Effector CD8-positive, alpha-beta T cell (primary cell): Measurements from ENCODE around the gene ADAMTS6.

Experiments used
- DNase-seq: peaks from one replicate; lab custom pipeline; 2025; lab: John Stamatoyannopoulos, UW

Gene ADAMTS6

GRCh38 chr5:65149827-65150226 lies 331.9 kb downstream of the ADAMTS6 start:
- no peak for DNase-seq

DNA sequence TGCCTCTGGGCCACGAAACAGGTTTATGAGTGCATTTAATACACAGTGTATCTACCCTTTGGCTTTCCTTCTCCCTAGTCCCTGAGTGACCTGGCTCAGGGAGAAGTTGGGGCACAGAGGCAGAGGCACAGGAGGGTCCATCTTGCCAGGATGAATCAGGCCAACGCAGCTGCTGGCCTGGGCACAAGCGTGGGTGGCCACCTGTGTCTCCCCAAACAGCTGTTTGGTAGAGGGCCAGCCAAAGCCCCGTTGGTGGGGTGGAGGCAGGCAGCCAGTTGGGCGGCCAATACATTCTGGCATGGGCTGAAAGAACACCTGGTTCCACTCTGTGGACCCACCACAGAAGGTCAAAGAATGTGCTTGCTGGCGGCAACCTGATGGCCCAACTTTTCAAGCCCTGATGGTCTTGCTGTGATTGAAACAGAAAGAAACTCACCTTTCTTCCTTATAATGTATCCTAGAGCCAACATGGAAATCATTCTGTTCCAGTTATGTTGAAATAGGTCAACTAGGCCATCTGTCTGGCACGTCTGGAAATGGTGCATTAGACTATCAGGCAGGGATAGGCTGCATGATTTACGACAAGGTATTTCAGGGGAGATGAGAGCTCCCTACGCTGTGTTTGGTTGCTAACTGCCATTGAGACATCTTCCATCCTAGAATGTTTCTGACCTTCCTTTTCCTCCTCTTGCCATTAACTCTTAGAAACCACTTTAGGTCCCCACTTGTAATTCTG lies 337.4 kb downstream of the ADAMTS6 start:
- no peak for DNase-seq

GRCh38 chr5:65142511-65143011 lies 339.2 kb downstream of the ADAMTS6 start:
- no peak for DNase-seq

- DNase-seq: no peak
Observed at GRCh38 chr5:65142016-65142415, 339.7 kb downstream of the ADAMTS6 start.

- DNase-seq: no peak
Observed at GRCh38 chr5:65141493-65141892, 340.2 kb downstream of the ADAMTS6 start.

DNA sequence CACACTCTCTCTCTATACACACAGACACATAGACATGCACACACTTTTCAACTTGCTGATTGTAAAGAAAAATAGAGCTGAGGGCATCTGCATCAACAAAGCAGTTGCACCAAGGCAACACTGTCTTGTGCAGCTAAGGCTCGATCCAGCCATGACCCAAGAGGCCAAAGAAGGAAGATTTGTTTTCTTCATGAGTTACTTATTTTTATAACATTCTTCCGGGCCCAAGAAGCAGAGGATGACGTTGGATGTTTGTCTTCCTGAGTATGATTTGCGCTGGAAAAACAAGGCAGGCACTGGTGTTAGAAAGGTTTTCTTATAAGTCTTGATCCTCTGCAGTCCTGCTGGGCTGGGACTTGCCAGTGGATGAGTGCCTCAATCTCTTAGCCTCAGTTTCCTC lies 344.1 kb downstream of the ADAMTS6 start:
- DNase-seq: no peak

DNA sequence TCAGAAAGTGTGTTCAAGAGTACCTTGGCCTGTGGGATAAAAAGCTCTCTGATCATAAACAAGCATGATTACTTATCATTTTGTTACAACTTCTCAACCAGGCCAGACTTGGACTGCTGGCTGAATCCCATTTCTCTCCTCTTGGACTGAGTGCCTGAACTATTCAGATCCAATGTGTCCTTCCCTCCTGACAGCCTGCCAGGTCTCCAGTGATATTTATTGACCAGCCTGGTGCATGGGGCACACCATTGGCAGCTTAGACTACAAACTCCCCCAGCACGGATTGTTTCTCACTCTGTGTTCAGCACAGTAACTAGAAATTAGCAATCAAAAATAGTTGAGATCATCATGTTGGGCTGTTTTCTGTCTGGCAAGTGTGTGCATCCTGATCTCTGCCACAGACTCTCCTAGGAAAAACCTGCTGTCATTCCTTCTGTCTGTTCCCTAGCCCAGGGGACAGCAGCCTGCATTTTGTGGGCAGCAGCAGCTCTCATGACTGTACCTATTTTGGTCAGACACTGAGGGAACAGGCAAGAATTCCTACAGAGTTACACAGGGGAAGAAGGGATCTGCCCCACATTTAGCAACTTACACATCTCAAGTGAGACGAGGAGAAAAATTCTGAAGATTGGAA lies 348.1 kb downstream of the ADAMTS6 start:
- DNase-seq: no peak

DNA sequence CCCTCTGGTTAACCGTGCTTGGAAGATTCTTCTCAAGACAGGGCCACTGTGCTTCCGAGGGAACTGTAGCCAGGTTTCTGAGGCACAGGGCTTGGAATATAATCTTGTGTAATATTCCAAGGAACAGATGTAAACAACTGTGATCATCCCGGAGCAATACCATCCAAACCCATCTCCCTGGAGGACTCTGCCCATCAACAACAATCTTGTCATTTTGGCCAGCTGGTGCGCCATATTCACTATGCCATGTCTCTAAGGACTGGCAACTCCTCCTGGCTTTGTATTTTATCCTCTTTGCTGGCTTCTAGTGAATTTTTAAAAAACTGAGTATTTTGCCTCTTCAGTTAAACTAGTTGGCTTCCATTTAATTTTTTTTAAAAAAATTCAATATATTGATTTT lies 349.3 kb downstream of the ADAMTS6 start:
- DNase-seq: no peak

GRCh38 chr5:65128226-65128625 lies 353.5 kb downstream of the ADAMTS6 start:
- DNase-seq: no peak

GRCh38 chr5:65127161-65127901 lies 354.4 kb downstream of the ADAMTS6 start:
- no peak for DNase-seq

- DNase-seq: no peak
Observed at GRCh38 chr5:65126542-65127069, 355.1 kb downstream of the ADAMTS6 start.

DNA sequence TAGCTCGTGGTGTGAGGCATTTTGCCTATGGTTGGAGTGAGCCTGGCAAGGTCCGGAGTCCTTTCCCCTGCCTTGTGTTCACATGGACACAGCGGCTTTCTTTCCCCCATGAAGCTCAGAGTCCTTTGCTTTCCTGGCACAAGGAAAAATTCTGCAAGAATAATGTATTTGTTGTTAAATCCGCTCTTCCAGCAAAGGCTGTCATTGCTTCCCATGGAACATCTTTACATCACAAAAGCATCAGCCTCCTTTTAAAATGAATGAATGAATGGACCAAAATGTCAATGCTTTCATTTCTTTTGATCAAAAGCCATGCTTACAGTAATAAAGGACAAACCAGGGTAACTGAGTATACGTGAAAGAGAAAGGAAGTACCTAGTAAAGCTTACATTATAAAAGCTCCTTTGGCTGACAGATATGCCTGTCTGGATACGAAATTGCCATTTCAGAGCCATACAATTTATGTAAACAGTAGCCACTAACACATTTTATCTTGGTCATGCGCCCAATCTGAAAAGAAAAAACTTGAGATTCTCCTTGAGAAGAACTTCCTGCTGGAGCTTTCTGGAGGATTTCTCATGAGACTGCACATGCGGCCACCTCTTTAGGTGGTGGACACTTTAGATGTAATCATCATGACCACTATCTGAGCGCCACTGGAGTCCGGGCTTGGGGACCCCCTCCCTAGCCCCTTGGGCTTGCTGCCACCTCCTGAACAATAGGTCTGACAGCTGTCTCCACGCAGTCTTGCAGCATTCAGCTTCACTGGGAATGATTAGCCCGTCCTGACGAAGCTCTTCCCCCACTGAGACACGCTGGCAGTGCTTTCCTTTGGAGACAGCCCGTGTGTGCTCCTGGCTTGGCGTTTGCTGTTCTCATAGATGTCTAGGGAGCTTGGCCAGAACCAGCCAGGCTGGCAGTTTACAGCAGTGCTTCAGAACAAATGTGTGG lies 355.9 kb downstream of the ADAMTS6 start:
- DNase-seq: no peak

GRCh38 chr5:65121880-65122436 lies 359.8 kb downstream of the ADAMTS6 start:
- no peak for DNase-seq

DNA sequence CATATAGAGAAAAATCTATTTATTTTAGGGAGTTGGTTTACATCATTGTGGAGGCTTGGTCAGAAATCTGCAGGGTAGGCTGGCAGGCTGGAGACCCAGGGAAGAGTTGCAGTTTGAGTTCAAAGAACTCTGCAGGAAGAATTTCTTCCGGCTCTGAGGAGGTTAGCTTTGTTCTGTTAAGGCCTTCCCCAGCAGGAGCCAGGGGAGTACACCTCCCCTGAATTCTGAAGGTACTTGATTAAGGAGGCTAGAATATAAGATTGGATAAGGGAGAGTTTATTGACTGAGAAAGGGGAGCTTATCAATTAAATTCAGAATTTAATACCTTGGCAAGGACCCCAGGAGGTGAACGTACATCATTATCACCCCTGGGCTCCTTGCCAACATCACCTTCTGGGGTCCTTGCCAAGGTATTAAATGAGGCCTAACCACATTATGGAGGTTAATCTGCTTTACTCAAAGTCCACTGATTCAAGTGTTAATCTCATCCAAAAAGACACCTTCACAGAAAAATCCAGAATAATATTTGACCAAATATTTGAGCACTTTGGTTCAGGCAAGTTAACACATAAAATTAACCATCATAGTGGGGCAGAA lies 361.3 kb downstream of the ADAMTS6 start:
- DNase-seq: no peak

DNA sequence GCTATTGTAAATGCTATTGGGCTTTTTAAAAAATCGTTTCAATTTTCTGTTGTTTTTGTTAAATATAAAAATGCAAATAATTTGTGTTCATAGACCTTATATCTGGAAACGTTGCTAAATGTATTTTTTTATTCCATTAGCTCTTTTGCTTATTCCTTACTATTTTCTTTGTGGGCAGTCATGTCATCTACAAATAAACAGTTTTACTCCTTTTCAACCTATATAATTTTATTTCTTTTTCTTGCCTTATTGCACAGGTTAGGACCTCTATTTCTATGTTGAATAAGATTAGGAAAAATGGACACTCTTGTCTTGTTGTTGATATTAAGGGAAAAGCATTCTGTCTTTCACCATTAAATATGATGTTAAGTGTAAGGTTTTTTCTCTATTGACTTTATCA lies 364.2 kb downstream of the ADAMTS6 start:
- no peak for DNase-seq

DNA sequence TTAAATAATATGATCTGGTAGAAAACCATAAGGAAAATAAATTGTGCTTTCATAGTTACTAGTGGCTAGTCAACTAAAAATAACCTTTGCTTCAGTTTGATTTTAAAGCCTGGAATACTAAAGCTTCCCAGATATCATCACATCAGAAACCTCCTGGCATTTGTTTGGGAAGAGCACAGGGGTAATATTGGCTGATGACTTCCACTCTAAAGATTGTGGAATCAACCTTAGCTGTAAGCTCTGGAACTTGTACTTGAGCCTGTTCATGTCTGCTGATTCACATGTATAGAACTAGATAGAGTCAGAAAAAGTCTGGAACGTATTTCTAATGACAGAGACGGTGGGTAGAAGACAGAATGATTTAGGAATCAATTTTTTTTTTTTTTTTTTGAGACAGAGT lies 367.9 kb downstream of the ADAMTS6 start:
- no peak for DNase-seq

GRCh38 chr5:65111961-65112658 lies 369.6 kb downstream of the ADAMTS6 start:
- DNase-seq: no peak

DNA sequence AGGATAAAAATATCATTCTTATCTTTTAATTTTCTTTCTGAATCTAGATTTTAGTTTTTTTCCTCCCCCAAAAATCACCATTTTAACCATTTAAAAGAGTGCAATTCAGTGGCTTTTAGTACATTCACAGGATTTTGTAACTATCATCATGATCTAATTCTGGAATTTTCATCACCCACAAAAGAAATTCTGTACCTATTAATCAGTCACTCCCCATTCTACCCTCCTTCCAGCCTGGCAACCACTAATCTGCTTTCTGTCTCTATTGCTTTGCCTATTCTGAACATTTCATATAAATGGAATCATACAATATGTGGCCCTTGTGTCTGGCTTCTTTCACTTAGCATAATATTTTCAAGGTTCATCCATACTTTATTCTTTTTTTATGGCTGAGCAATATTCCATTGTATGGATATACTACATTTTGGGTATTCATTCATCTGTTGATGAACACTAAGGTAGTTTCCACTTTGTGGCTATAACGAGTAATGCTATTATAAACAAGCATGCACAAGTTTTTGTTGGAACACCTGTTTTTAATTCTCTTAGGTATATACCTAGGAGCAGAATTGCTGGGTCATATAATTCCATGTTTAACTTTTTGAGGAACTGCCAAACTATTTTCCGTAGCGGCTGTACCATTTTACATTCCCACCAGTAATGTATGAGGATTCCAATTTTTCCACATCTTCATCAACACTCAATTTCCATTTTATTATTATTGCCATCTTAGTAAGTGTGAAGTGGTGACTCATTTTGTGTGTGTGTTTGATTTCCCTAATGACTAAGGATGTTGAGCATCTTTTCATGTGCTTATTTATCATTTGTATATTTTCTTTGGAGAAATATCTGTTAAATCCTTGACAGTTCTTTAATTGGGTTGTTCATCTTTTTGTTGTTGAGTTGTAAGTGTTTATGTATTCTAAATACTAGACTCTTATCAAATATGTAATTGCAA lies 372.7 kb downstream of the ADAMTS6 start:
- no peak for DNase-seq

GRCh38 chr5:65105301-65105700 lies 376.4 kb downstream of the ADAMTS6 start:
- DNase-seq: no peak
